Vagina (tissue), 2 donors: ENCODE measurements around the gene TSSK1B. TPM values are rescaled to one million over a fixed set of nuclear protein-coding genes. Genes with fewer than 3 reads are reported as not detected.

Source experiments
- DNase-seq, 2 donors: peaks; one replicate each; pipeline ENCODE4 v3.0.0-alpha.2; 2017; ENCODE audit errors: extremely low spot score in 2 of 2
- H3K27ac ChIP-seq: fragments of 200-600 bp; sonication (generic); one replicate; pipeline ENCODE4 v1.5.1; 2019
- H3K27me3 ChIP-seq: fragments of 200-600 bp; sonication (generic); one replicate; pipeline ENCODE4 v1.5.1; 2019
- H3K36me3 ChIP-seq, 2 donors: fragments of 200-600 bp; sonication (generic); one replicate each; pipeline ENCODE4 v1.5.1; 2017 to 2019
- H3K4me1 ChIP-seq: fragments of 200-600 bp; sonication (generic); one replicate; pipeline ENCODE4 v1.5.1; 2019
- H3K4me3 ChIP-seq, 2 donors: fragments of 200-600 bp; sonication (generic); 1 replicate in 1 of 2; 2 replicates in 1 of 2; pipeline ENCODE4 v1.5.1; 2016 to 2019
- H3K9me3 ChIP-seq: fragments of 200-600 bp; sonication (generic); one replicate; pipeline ENCODE4 v1.5.1; 2019
- CTCF ChIP-seq, 3 experiments: fragments of 450-650 bp in 2 of 3; fragments of 200-600 bp in 1 of 3; sonication (generic) in 1 of 3; IDR thresholded peaks; one replicate each; pipeline ENCODE4 v1.5.1; 2017 to 2019; ENCODE audit warnings: antibody characterized with exemption in 3 of 3, mild to moderate bottlenecking in 2 of 3, moderate library complexity in 2 of 3
- POLR2A ChIP-seq, 2 donors: fragments of 450-650 bp; IDR thresholded peaks; one replicate each; pipeline ENCODE4 v1.6.1; 2017; ENCODE audit warnings: antibody characterized with exemption in 2 of 2, mild to moderate bottlenecking in 2 of 2, moderate library complexity in 2 of 2
- POLR2AphosphoS5 ChIP-seq, 2 donors: sonication (generic); formaldehyde crosslinking; IDR thresholded peaks; one replicate each; pipeline ENCODE4 v1.9.0; 2017; ENCODE audit warnings: antibody characterized with exemption in 2 of 2, mild to moderate bottlenecking in 2 of 2, low read depth in 1 of 2; ENCODE audit not compliant: insufficient read depth in 1 of 2
- intact Hi-C: fragments of 100-400 bp; cut with DNase I; formaldehyde crosslinking; loops from one replicate; pipeline ENCODE4 v1.15.1; 2023
- total RNA-seq: library from RNA; depleted of rRNA; stranded (reverse); fragments of >200 nt; gene quantifications from one replicate; pipeline ENCODE4 v1.2.3, GENCODE V29; 2016

The TSSK1B gene
- total RNA-seq, 1 donor from 2014 or later = 1.2 TPM

- Histone ChIP-seq H3K9me3 (no peaks in the 10 kb centered on the region), H3K36me3 (no peaks in the 10 kb centered on the region), H3K4me1 (no peaks in the 10 kb centered on the region), H3K4me3 (no peak overlapping the region), H3K27ac (no peak overlapping the region), H3K27me3 (no peaks in the 10 kb centered on the region)
- no peak for DNase-seq
- TF ChIP-seq POLR2AphosphoS5 (IDR thresholded peaks at IDR 0.05; ENCODE audit: insufficient read depth in 1 of 2, low read depth in 1 of 2) (no peak), CTCF (IDR thresholded peaks at IDR 0.05) (no peak), POLR2A (IDR thresholded peaks at IDR 0.05) (no peak)
- intact Hi-C loops = no loop called here
These were observed 12.8 kb upstream of the TSSK1B start for GRCh38 chr5:113447498-113448050.

GRCh38 chr5:113446358-113446927, 11.7 kb upstream of the TSSK1B start:
- Histone ChIP-seq H3K27ac (no peak overlapping the region), H3K4me3 (no peak overlapping the region), H3K4me1 (no peaks in the 10 kb centered on the region), H3K36me3 (no peaks in the 10 kb centered on the region), H3K27me3 (no peaks in the 10 kb centered on the region), H3K9me3 (no peaks in the 10 kb centered on the region)
- no peak for DNase-seq
- TF ChIP-seq POLR2AphosphoS5 (IDR thresholded peaks at IDR 0.05; ENCODE audit: insufficient read depth in 1 of 2, low read depth in 1 of 2) (no peak), POLR2A (IDR thresholded peaks at IDR 0.05) (no peak), CTCF (IDR thresholded peaks at IDR 0.05) (no peak)
- intact Hi-C loops = no loop called here

GRCh38 chr5:113437111-113437510, 2.3 kb upstream of the TSSK1B start:
- H3K4me1 ChIP-seq = no peaks in the 10 kb centered on the region
- TF ChIP-seq CTCF (IDR thresholded peaks at IDR 0.05) (no peak), POLR2AphosphoS5 (IDR thresholded peaks at IDR 0.05; ENCODE audit: insufficient read depth in 1 of 2, low read depth in 1 of 2) (no peak)
- DNase-seq = no peak
- H3K36me3 ChIP-seq = no peaks in the 10 kb centered on the region
- no peak overlapping the region for H3K27ac ChIP-seq
- H3K9me3 ChIP-seq = no peaks in the 10 kb centered on the region
- intact Hi-C loops = no loop called here
- H3K27me3 ChIP-seq = no peaks in the 10 kb centered on the region
- H3K4me3 ChIP-seq = no peak overlapping the region

- no peaks in the 10 kb centered on the region for H3K36me3 ChIP-seq
These were observed 786 bp upstream of the TSSK1B start for GRCh38 chr5:113435575-113435974.

More at GRCh38 chr5:113435575-113435974, 786 bp upstream of the TSSK1B start:
- no peak for DNase-seq
- TF ChIP-seq CTCF (IDR thresholded peaks at IDR 0.05) = no peak
- no peak for TF ChIP-seq POLR2AphosphoS5 (IDR thresholded peaks at IDR 0.05; ENCODE audit: insufficient read depth in 1 of 2, low read depth in 1 of 2)
- TF ChIP-seq POLR2A (IDR thresholded peaks at IDR 0.05) = no peak
- Histone ChIP-seq H3K4me1 (no peaks in the 10 kb centered on the region), H3K27me3 (no peaks in the 10 kb centered on the region), H3K9me3 (no peaks in the 10 kb centered on the region), H3K27ac (no peak overlapping the region), H3K4me3 (no peak overlapping the region)
- intact Hi-C loops = no loop called here
